GM12878 (cell line): Measurements from ENCODE around the gene NUP214. TPM values are rescaled to one million over a fixed set of nuclear protein-coding genes. Genes with fewer than 3 reads are reported as not detected.

Source experiments
- ATAC-seq: fragments of 200-7000 bp; cut with Tn5 transposase; 3 replicates; pipeline ENCODE4 v1.9.1; 2020; ENCODE audit warnings: mild to moderate bottlenecking, moderate library complexity
- BruUV-seq: library from RNA; stranded (reverse); fragments of 400-500 nt; replicated peaks from 2 replicates; lab custom pipeline; 2021; lab: Mats Ljungman, UMichigan
- CTCF ChIA-PET: fragments of 300-600 bp; sonication (Branson Sonifier 250); formaldehyde crosslinking; extraction: SDS; loops from one replicate; lab custom pipeline; 2021; ENCODE audit warnings: inconsistent platforms; lab: Yijun Ruan, JAX
- POLR2A ChIA-PET: fragments of 350-600 bp; formaldehyde crosslinking; extraction: SDS; loops from one replicate; lab custom pipeline; 2021; ENCODE audit warnings: inconsistent platforms; lab: Charles Lee
- RAD21 ChIA-PET: fragments of 300-600 bp; sonication (Branson Sonifier 250); formaldehyde crosslinking; loops from one replicate; lab custom pipeline; 2023; ENCODE audit warnings: antibody characterized with exemption; ENCODE audit not compliant: unreplicated experiment; lab: Charles Lee
- SMC1A ChIA-PET: fragments of 300-600 bp; sonication (Branson Sonifier 250); formaldehyde crosslinking; loops from one replicate; lab custom pipeline; 2023; ENCODE audit not compliant: unreplicated experiment, uncharacterized antibody; lab: Charles Lee
- DNase-seq: peaks from one replicate; pipeline ENCODE4 v3.0.0-alpha.2; 2011; ENCODE audit warnings: low read depth, low spot score
- FAIRE-seq: peaks from 3 replicates; lab custom pipeline; 2011; peaks lifted over from hg19 to GRCh38; lab: Jason Lieb, UNC
- H2AFZ ChIP-seq: 2 replicates; pipeline ENCODE4 v1.6.0; 2011; ENCODE audit warnings: low read depth, low read length, control low read depth; ENCODE audit not compliant: control insufficient read depth
- H3K27ac ChIP-seq: 2 replicates; pipeline ENCODE4 v1.5.1; 2011; ENCODE audit warnings: control low read depth; ENCODE audit not compliant: control insufficient read depth, insufficient read depth
- H3K27me3 ChIP-seq, 2 experiments: replicated peaks in 1 of 2; 2 replicates each; pipeline versions ENCODE4 v1.6.0 to v1.6.1; 2011; ENCODE audit warnings: low read length in 1 of 2; ENCODE audit not compliant: control insufficient read depth in 2 of 2, insufficient read depth in 2 of 2
- H3K36me3 ChIP-seq, 2 experiments: 2 replicates each; pipeline ENCODE4 v1.5.1; 2011; ENCODE audit warnings: low read length in 1 of 2; ENCODE audit not compliant: control insufficient read depth in 2 of 2, insufficient read depth in 2 of 2
- H3K4me1 ChIP-seq: 2 replicates; pipeline ENCODE4 v1.6.1; 2011; ENCODE audit warnings: mild to moderate bottlenecking, low read length, moderate library complexity, mixed read lengths; ENCODE audit not compliant: control insufficient read depth, insufficient read depth
- H3K4me2 ChIP-seq: 2 replicates; pipeline ENCODE4 v1.6.0; 2011; ENCODE audit warnings: control low read depth; ENCODE audit not compliant: control insufficient read depth, insufficient read depth
- H3K4me3 ChIP-seq: fragments of 200-600 bp; sonication (generic); 2 replicates; pipeline ENCODE4 v1.5.1; 2016
- H3K79me2 ChIP-seq: 2 replicates; pipeline ENCODE4 v1.6.0; 2011; ENCODE audit warnings: low read length; ENCODE audit not compliant: control insufficient read depth, insufficient read depth
- H3K9ac ChIP-seq: 2 replicates; pipeline ENCODE4 v1.8.0; 2011; ENCODE audit warnings: low read length, control low read depth, mixed read lengths; ENCODE audit not compliant: control insufficient read depth, insufficient read depth
- H3K9me3 ChIP-seq: replicated peaks from 3 replicates; pipeline ENCODE4 v1.5.1; 2011; ENCODE audit warnings: mild to moderate bottlenecking, low read length; ENCODE audit not compliant: control insufficient read depth, insufficient read depth
- H4K20me1 ChIP-seq: 2 replicates; pipeline ENCODE4 v1.6.0; 2011; ENCODE audit not compliant: control insufficient read depth, insufficient read depth
- HCFC1 ChIP-seq: fragments of 150-350 bp; IDR thresholded peaks from 2 replicates; pipeline ENCODE4 v1.6.1; 2014; ENCODE audit warnings: low read length
- HDGF ChIP-seq: fragments of 450-650 bp; IDR thresholded peaks from 2 replicates; pipeline ENCODE4 v1.6.1; 2016; ENCODE audit warnings: antibody characterized with exemption
- KLF5 ChIP-seq: fragments of 450-650 bp; IDR thresholded peaks from 2 replicates; pipeline ENCODE4 v1.6.1; 2014; ENCODE audit warnings: mild to moderate bottlenecking; ENCODE audit not compliant: partially characterized antibody
- MAX ChIP-seq: IDR thresholded peaks from 2 replicates; pipeline ENCODE4 v1.6.1; 2012; ENCODE audit warnings: low read depth, low read length, improper control_type of control experiment
- MXI1 ChIP-seq: fragments of 150-350 bp; IDR thresholded peaks from 2 replicates; pipeline ENCODE4 v1.6.1; 2011; ENCODE audit warnings: low read depth, mild to moderate bottlenecking, inconsistent platforms, low read length, improper control_type of control experiment
- PML ChIP-seq: IDR thresholded peaks from 2 replicates; pipeline ENCODE4 v1.6.1; 2012; ENCODE audit warnings: low read length, inconsistent platforms
- POU2F2 ChIP-seq: IDR thresholded peaks from 3 replicates; pipeline ENCODE4 v1.6.1; 2011; ENCODE audit warnings: low read depth, mild to moderate bottlenecking, low read length, borderline replicate concordance
- SIN3A ChIP-seq: IDR thresholded peaks from 2 replicates; pipeline ENCODE4 v1.6.1; 2012; ENCODE audit warnings: low read depth, low read length, improper control_type of control experiment
- ZBTB11 ChIP-seq: fragments of 450-650 bp; formaldehyde crosslinking; IDR thresholded peaks from 2 replicates; pipeline ENCODE4 v1.5.0; 2022; ENCODE audit warnings: mild to moderate bottlenecking, missing genetic modification characterization
- ZNF274 ChIP-seq: IDR thresholded peaks from one replicate; pipeline ENCODE4 v1.8.0; 2011; ENCODE audit not compliant: insufficient read length, insufficient read depth
- WGBS: methylation state at CpG from one replicate; pipeline ENCODE4 v1.1.6; 2016; ENCODE audit warnings: low lambda C conversion rate; ENCODE audit not compliant: insufficient replicate concordance, insufficient coverage; ENCODE audit errors: missing lambda C conversion rate; 5-methylcytosine and 5-hydroxymethylcytosine counted together
- in situ Hi-C: fragments of 300-500 bp; cut with MboI; formaldehyde crosslinking; loops from 9 replicates; pipeline ENCODE4 v1.14.3; 2018; ENCODE audit warnings: mixed read lengths
- intact Hi-C: fragments of 100-400 bp; cut with micrococcal nuclease; formaldehyde crosslinking; loops from one replicate; pipeline ENCODE4 v1.14.2; 2022; ENCODE audit not compliant: unreplicated experiment
- polyA plus RNA-seq, 11 experiments: library from polyadenylated mRNA; depleted of rRNA in 4 of 11; unstranded in 6 of 11; stranded (reverse) in 5 of 11; fragments of >200 nt; fragmentation: Nextera tagmentation in 4 of 11; fragmentation: Illumina TruSeq in 1 of 11; extraction: Ambion mirVana in 4 of 11; extraction: Trizol in 1 of 11; gene quantifications; 1 replicate in 1 of 11; 2 replicates in 10 of 11; pipeline versions ENCODE4 v1.2.1 to v1.2.3, GENCODE V29; 2011 to 2016; ENCODE audit warnings: inconsistent platforms in 2 of 11, missing spikeins in 2 of 11, low read depth in 1 of 11
- total RNA-seq, 4 experiments: library from RNA; depleted of rRNA in 3 of 4; stranded (reverse); fragments of >200 nt in 3 of 4; fragmentation: Illumina TruSeq in 1 of 4; extraction: Trizol in 1 of 4; gene quantifications; 2 replicates each; pipeline versions ENCODE4 v1.2.1 to v1.2.3, GENCODE V29; 2013 to 2021

Gene NUP214
- total and polyA plus RNA-seq, 10 of the 15 experiments (the other 5 are each of a cell fraction or from before 2014, with no cell fraction given), result 11.7 to 53.8 (median 17.6) TPM

- H3K4me1 ChIP-seq, result no peaks in the 10 kb centered on the region
- H3K27ac ChIP-seq, result no peak overlapping the region
- H2AFZ ChIP-seq, result no peak overlapping the region
- intact Hi-C loops (no loop called here), in situ Hi-C loops (no loop called here)
- WGBS, result 86% methylated on average over 8 of the region's 9 CpGs
- no peak overlapping the region for H3K4me2 ChIP-seq
- RAD21 ChIA-PET, result no interaction called here
- no peak for FAIRE-seq
- SMC1A ChIA-PET, result no interaction called here
- no peaks in the 10 kb centered on the region for H4K20me1 ChIP-seq
- no peak for ATAC-seq
- POLR2A ChIA-PET, result no interaction called here
- DNase-seq, result no peak
- CTCF ChIA-PET, result interaction anchor here (0.9 kb wide), 1 partner anchor 22 kb away, joined by 3 read pairs; no protein-coding TSS in a partner anchor
- H3K4me3 ChIP-seq, result no peak overlapping the region
- no TSS peak for BruUV-seq
- no peaks in the 10 kb centered on the region for H3K79me2 ChIP-seq
- H3K9ac ChIP-seq, result no peak overlapping the region
- no peaks in the 10 kb centered on the region for H3K27me3 ChIP-seq
- H3K36me3 ChIP-seq, result peaks cover 4 to 14% of the 10 kb centered on the region in 2 experiments; a peak in 3 of 4 replicates
- TF ChIP-seq SIN3A, result no peak
- no peak for TF ChIP-seq KLF5
- no peak for TF ChIP-seq HDGF
- TF ChIP-seq ZBTB11 (CRISPR knock-in tag), result no peak
- TF ChIP-seq MAX, result no peak
- TF ChIP-seq HCFC1, result no peak
- TF ChIP-seq PML, result no peak
- no peak for TF ChIP-seq ZNF274
- TF ChIP-seq MXI1, result no peak
- no peak for TF ChIP-seq POU2F2
- H3K9me3 ChIP-seq, result no peaks in the 10 kb centered on the region
Observed at GRCh38 chr9:131227959-131228460, 102.6 kb downstream of the NUP214 start.
